GM23338 (cell line): Measurements from ENCODE around the gene AHI1. TPM values are rescaled to one million over a fixed set of nuclear protein-coding genes. Genes with fewer than 3 reads are reported as not detected.

ENCODE experiments used
- ATAC-seq: fragments of 200-7000 bp; cut with Tn5 transposase; 3 replicates; pipeline ENCODE4 v1.9.1; 2020
- DNase-seq: peaks from one replicate; pipeline ENCODE4 v3.0.0-alpha.2; 2015; ENCODE audit warnings: low spot score
- H2AFZ ChIP-seq: fragments of 200-600 bp; sonication (generic); 2 replicates; pipeline ENCODE4 v1.8.0; 2016; ENCODE audit warnings: antibody characterized with exemption, mild to moderate bottlenecking, moderate library complexity
- H3F3A ChIP-seq: fragments of 200-600 bp; sonication (generic); replicated peaks from 2 replicates; pipeline ENCODE4 v1.8.0; 2017; ENCODE audit warnings: antibody characterized with exemption, mixed run types, low read depth
- H3K27ac ChIP-seq: fragments of 200-600 bp; sonication (generic); 2 replicates; pipeline ENCODE4 v1.6.1; 2016; ENCODE audit warnings: low read depth
- H3K27me3 ChIP-seq: fragments of 200-600 bp; sonication (generic); 2 replicates; pipeline ENCODE4 v1.8.0; 2016; ENCODE audit warnings: mild to moderate bottlenecking, mixed run types, moderate library complexity; ENCODE audit not compliant: insufficient read depth
- H3K36me3 ChIP-seq: fragments of 200-600 bp; sonication (generic); 2 replicates; pipeline ENCODE4 v1.8.0; 2016; ENCODE audit warnings: mild to moderate bottlenecking; ENCODE audit not compliant: insufficient read depth
- H3K4me1 ChIP-seq: fragments of 200-600 bp; sonication (generic); 2 replicates; pipeline ENCODE4 v1.8.0; 2016; ENCODE audit warnings: mild to moderate bottlenecking, moderate library complexity; ENCODE audit not compliant: insufficient read depth
- H3K4me2 ChIP-seq: fragments of 200-600 bp; sonication (generic); 2 replicates; pipeline ENCODE4 v1.7.1; 2017; ENCODE audit warnings: mixed run types
- H3K4me3 ChIP-seq: fragments of 200-600 bp; sonication (generic); 2 replicates; pipeline ENCODE4 v1.6.1; 2016; ENCODE audit warnings: mixed run types
- H3K79me2 ChIP-seq: fragments of 200-600 bp; sonication (generic); replicated peaks from 2 replicates; pipeline ENCODE4 v1.8.0; 2017; ENCODE audit warnings: mild to moderate bottlenecking; ENCODE audit not compliant: insufficient read depth
- H3K9me2 ChIP-seq: fragments of 200-600 bp; sonication (generic); 2 replicates; pipeline ENCODE4 v1.8.0; 2017; ENCODE audit not compliant: insufficient read depth
- H4K20me1 ChIP-seq: fragments of 200-600 bp; sonication (generic); replicated peaks from 2 replicates; pipeline ENCODE4 v1.8.0; 2017; ENCODE audit warnings: mild to moderate bottlenecking; ENCODE audit not compliant: insufficient read depth
- H3K27ac Mint-ChIP-seq: 2 replicates; pipeline ENCODE4 v1.8.0; 2020; ENCODE audit warnings: inconsistent platforms, mild to moderate bottlenecking, moderate library complexity, mixed read lengths
- H3K27me3 Mint-ChIP-seq: 3 replicates; pipeline ENCODE4 v1.8.0; 2022; ENCODE audit warnings: low read depth, mild to moderate bottlenecking, moderate library complexity, mixed read lengths, inconsistent platforms; ENCODE audit not compliant: insufficient read depth, poor library complexity
- H3K36me3 Mint-ChIP-seq: 3 replicates; pipeline ENCODE4 v1.8.0; 2021; ENCODE audit warnings: low read depth, mild to moderate bottlenecking, inconsistent platforms, moderate library complexity, mixed read lengths
- H3K4me1 Mint-ChIP-seq: 3 replicates; pipeline ENCODE4 v1.8.0; 2020; ENCODE audit warnings: mild to moderate bottlenecking, inconsistent platforms, mixed read lengths
- H3K4me3 Mint-ChIP-seq: 3 replicates; pipeline ENCODE4 v1.8.0; 2021; ENCODE audit warnings: moderate library complexity, mild to moderate bottlenecking, inconsistent platforms, mixed read lengths
- H3K9me3 Mint-ChIP-seq: 3 replicates; pipeline ENCODE4 v1.8.0; 2020; ENCODE audit warnings: moderate library complexity, mild to moderate bottlenecking, inconsistent platforms, mixed read lengths
- CTCF ChIP-seq, 2 experiments: fragments of 200-600 bp in 1 of 2; sonication (generic) in 1 of 2; conservative IDR thresholded peaks; 2 replicates each; pipeline versions ENCODE4 v1.5.1 to v1.6.1; 2016 to 2017; ENCODE audit warnings: antibody characterized with exemption in 2 of 2, low read depth in 2 of 2, mild to moderate bottlenecking in 2 of 2, moderate library complexity in 1 of 2
- ETS1 ChIP-seq: IDR thresholded peaks from 2 replicates; pipeline ENCODE4 v1.6.1; 2016; ENCODE audit warnings: antibody characterized with exemption
- EZH2 ChIP-seq: fragments of 200-600 bp; sonication (generic); IDR thresholded peaks from one replicate; pipeline ENCODE4 v1.8.0; 2017; ENCODE audit warnings: antibody characterized with exemption, mild to moderate bottlenecking, low read depth; ENCODE audit not compliant: unreplicated experiment
- EZH2phosphoT487 ChIP-seq: fragments of 200-600 bp; sonication (generic); IDR thresholded peaks from one replicate; pipeline ENCODE4 v1.8.1; 2018; ENCODE audit warnings: antibody characterized with exemption; ENCODE audit not compliant: unreplicated experiment
- NANOG ChIP-seq: IDR thresholded peaks from 2 replicates; pipeline ENCODE4 v1.6.1; 2016; ENCODE audit warnings: antibody characterized with exemption, borderline replicate concordance
- STAT1 ChIP-seq: IDR thresholded peaks from one replicate; pipeline ENCODE4 v1.6.1; 2016; ENCODE audit warnings: antibody characterized with exemption; ENCODE audit not compliant: unreplicated experiment
- ZNF114 ChIP-seq: fragments of 250-450 bp; sonication (Bioruptor Pico); IDR thresholded peaks from 2 replicates; pipeline ENCODE4 v1.5.0; 2020; ENCODE audit warnings: mild to moderate bottlenecking, moderate library complexity
- ZNF331 ChIP-seq: fragments of 250-450 bp; sonication (Bioruptor Pico); IDR thresholded peaks from 2 replicates; pipeline ENCODE4 v1.5.0; 2020; ENCODE audit warnings: low read depth, mild to moderate bottlenecking, moderate library complexity
- ZNF462 ChIP-seq: fragments of 250-450 bp; sonication (Bioruptor Pico); IDR thresholded peaks from 2 replicates; pipeline ENCODE4 v1.5.0; 2020; ENCODE audit warnings: mild to moderate bottlenecking, moderate library complexity
- polyA plus RNA-seq: library from polyadenylated mRNA; unstranded; fragments of >200 nt; fragmentation: Nextera tagmentation; extraction: Ambion mirVana; gene quantifications from 2 replicates; pipeline ENCODE4 v1.2.1, GENCODE V29; 2016
- total RNA-seq: library from RNA; depleted of rRNA; stranded (reverse); fragments of >200 nt; shearing (Covaris generic); gene quantifications from 2 replicates; pipeline ENCODE4 v1.2.3, GENCODE V29; 2014

The AHI1 gene
- total and polyA plus RNA-seq, 2 experiments from 2014 or later: 19.8 to 72.9 TPM

- TF ChIP-seq CTCF (conservative IDR thresholded peaks at IDR 0.05; ENCODE audit: low read depth in 2 of 2) (no peak), NANOG (no peak), ZNF114 (no peak), ETS1 (no peak), EZH2 (no peak), EZH2phosphoT487 (no peak)
These were observed 116.7 kb downstream of the AHI1 start (continued) for GRCh38 chr6:135380793-135381192.

- H3K27ac ChIP-seq: no peak overlapping the region
- Mint-ChIP-seq H3K27me3 (no peaks in the 10 kb centered on the region), H3K27ac (no peak overlapping the region), H3K4me3 (no peak overlapping the region), H3K9me3 (no peaks in the 10 kb centered on the region), H3K36me3 (no peaks in the 10 kb centered on the region), H3K4me1 (peaks cover 3% of the 10 kb centered on the region; the same call in 2 of the 3 replicates)
- no peaks in the 10 kb centered on the region for H3K27me3 ChIP-seq
- TF ChIP-seq ETS1: no peak
- no peak for TF ChIP-seq STAT1
- TF ChIP-seq EZH2: no peak
- H3K36me3 ChIP-seq: no peaks in the 10 kb centered on the region
- no peaks in the 10 kb centered on the region for H3K79me2 ChIP-seq
- H3K9me2 ChIP-seq: no peaks in the 10 kb centered on the region
- no peak overlapping the region for H2AFZ ChIP-seq
- DNase-seq (no peak), ATAC-seq (no peak)
- H3F3A ChIP-seq: no peaks in the 10 kb centered on the region
- no peaks in the 10 kb centered on the region for H3K4me1 ChIP-seq
- no peaks in the 10 kb centered on the region for H4K20me1 ChIP-seq
- no peak overlapping the region for H3K4me3 ChIP-seq
- H3K4me2 ChIP-seq: no peak overlapping the region
These were observed 117.9 kb downstream of the AHI1 start for GRCh38 chr6:135379647-135380046.

- Mint-ChIP-seq H3K27ac (no peak overlapping the region), H3K36me3 (peaks cover 22% of the 10 kb centered on the region), H3K4me3 (no peak overlapping the region), H3K27me3 (peaks cover 6% of the 10 kb centered on the region), H3K9me3 (peaks cover 22% of the 10 kb centered on the region), H3K4me1 (no peaks in the 10 kb centered on the region)
- Histone ChIP-seq H3F3A (no peaks in the 10 kb centered on the region), H2AFZ (no peak overlapping the region), H3K79me2 (no peaks in the 10 kb centered on the region), H3K9me2 (no peaks in the 10 kb centered on the region), H3K4me3 (no peak overlapping the region), H3K4me2 (no peak overlapping the region), H4K20me1 (no peaks in the 10 kb centered on the region), H3K4me1 (no peaks in the 10 kb centered on the region), H3K27me3 (no peaks in the 10 kb centered on the region), H3K36me3 (no peaks in the 10 kb centered on the region), H3K27ac (no peak overlapping the region)
- no peak for DNase-seq
- no peak for ATAC-seq
- TF ChIP-seq ZNF331 (CRISPR knock-in tag) (no peak), ZNF462 (CRISPR knock-in tag) (no peak)
These were observed 124.8 kb downstream of the AHI1 start for GRCh38 chr6:135372758-135373157.
